Epidermal melanocyte (primary cell): ENCODE results near the gene NSUN2.
"Not testable (repeated sequence)": the region's sequence is repeated elsewhere in the genome, so short reads cannot be mapped to it uniquely, and the experiment has no call there.

ENCODE experiments used
- DNase-seq: peaks from one replicate; pipeline ENCODE4 v3.0.0; 2011; ENCODE audit warnings: low spot score; ENCODE audit not compliant: insufficient read length

Gene NSUN2

GRCh38 chr5:6583049-6583880 is 49.6 kb downstream of the NSUN2 start:
- no peak for DNase-seq

GRCh38 chr5:6582507-6583048 is 50.3 kb downstream of the NSUN2 start:
- no peak for DNase-seq

GRCh38 chr5:6581559-6582426 is 51.1 kb downstream of the NSUN2 start:
- no peak for DNase-seq

GRCh38 chr5:6581090-6581489 is 51.8 kb downstream of the NSUN2 start:
- DNase-seq = no peak

GRCh38 chr5:6579535-6579934 is 53.3 kb downstream of the NSUN2 start:
- DNase-seq = no peak

- no peak for DNase-seq
Observed at GRCh38 chr5:6578676-6579343, 54.0 kb downstream of the NSUN2 start.

- DNase-seq = peak; percentile 36
Observed at GRCh38 chr5:6576861-6577501, 55.9 kb downstream of the NSUN2 start.

GRCh38 chr5:6574537-6575245 is 58.2 kb downstream of the NSUN2 start:
- DNase-seq = no peak

- no peak for DNase-seq
Observed at GRCh38 chr5:6574111-6574510, 58.7 kb downstream of the NSUN2 start.

GRCh38 chr5:6573651-6574101 is 59.2 kb downstream of the NSUN2 start:
- DNase-seq = no peak

GRCh38 chr5:6572825-6573380 is 59.9 kb downstream of the NSUN2 start:
- no peak for DNase-seq

GRCh38 chr5:6572086-6572824 is 60.6 kb downstream of the NSUN2 start:
- no peak for DNase-seq

- DNase-seq = not testable (repeated sequence)
Observed at GRCh38 chr5:6571607-6572006, 61.2 kb downstream of the NSUN2 start.

- no peak for DNase-seq
Observed at GRCh38 chr5:6570530-6570929, 62.3 kb downstream of the NSUN2 start.

GRCh38 chr5:6568889-6569288 is 64.0 kb downstream of the NSUN2 start:
- DNase-seq = no peak

- no peak for DNase-seq
Observed at GRCh38 chr5:6568383-6568782, 64.5 kb downstream of the NSUN2 start.

- no peak for DNase-seq
Observed at GRCh38 chr5:6567835-6568234, 65.0 kb downstream of the NSUN2 start.

- DNase-seq = no peak
Observed at GRCh38 chr5:6567068-6567467, 65.8 kb downstream of the NSUN2 start.

- DNase-seq = no peak
Observed at GRCh38 chr5:6565492-6565891, 67.4 kb downstream of the NSUN2 start.
